Measurements from ENCODE around the gene ABCA3. TPM values are rescaled to one million over a fixed set of nuclear protein-coding genes. Genes with fewer than 3 reads are reported as not detected.

ABCA3 gene
- total RNA-seq, 1 experiment from 2014 or later: 58.4 TPM

GRCh38 chr16:2238838-2239675 is 101.5 kb downstream of the ABCA3 start:
- in situ Hi-C loops (cut with HindIII; ENCODE audit: low pct_unique_long_range_greater_than_20kb, low sequenced_read_pairs): no loop called here
- Histone ChIP-seq H3K27ac (ENCODE audit: low read length) (peak overlapping the region; percentile 51), H3K36me3 (ENCODE audit: control insufficient read depth, insufficient read depth, low read length) (peaks cover 2% of the 10 kb centered on the region), H3K4me1 (ENCODE audit: control insufficient read depth, insufficient read depth, low read length) (peaks cover 8% of the 10 kb centered on the region), H3K9me3 (ENCODE audit: control insufficient read depth, insufficient read depth, low read depth, low read length) (no peaks in the 10 kb centered on the region), H3K27me3 (ENCODE audit: control insufficient read depth, insufficient read depth, low read length) (no peaks in the 10 kb centered on the region), H3K4me3 (ENCODE audit: low read depth in 2 of 2, low read length in 2 of 2) (no peak overlapping the region)
- POLR2A ChIA-PET: interaction anchor here (0.8 to 1.0 kb wide), 2 partner anchors 8 to 13 kb away, joined by 4 to 5 read pairs; partner anchors contain the start of gene ECI1
- CTCF ChIA-PET: interaction anchor here (0.9 kb wide), 1 partner anchor 11 kb away, joined by 11 read pairs; no protein-coding TSS in a partner anchor
- DNase-seq (ENCODE audit: low read depth, low spot score) (no peak), ATAC-seq (peak; percentile 52)
- intact Hi-C loops (cut with micrococcal nuclease; ENCODE audit: unreplicated experiment): no loop called here
- TF ChIP-seq POLR2AphosphoS5 (IDR thresholded peaks at IDR 0.05; ENCODE audit: low read depth, low read length) (peak; percentile 24), SIN3A (IDR thresholded peaks at IDR 0.05; ENCODE audit: borderline replicate concordance, insufficient read depth, low read depth, low read length) (no peak)
- no TSS peak for BruUV-seq (replicated peaks)

- Histone ChIP-seq H3K36me3 (ENCODE audit: control insufficient read depth, insufficient read depth, low read length) (peaks cover under 1% of the 10 kb centered on the region; the same call in 1 of the 2 replicates), H3K4me1 (ENCODE audit: control insufficient read depth, insufficient read depth, low read length) (peaks cover 8% of the 10 kb centered on the region), H3K9me3 (ENCODE audit: control insufficient read depth, insufficient read depth, low read depth, low read length) (no peaks in the 10 kb centered on the region), H3K27me3 (ENCODE audit: control insufficient read depth, insufficient read depth, low read length) (no peaks in the 10 kb centered on the region), H3K4me3 (ENCODE audit: low read depth in 2 of 2, low read length in 2 of 2) (no peak overlapping the region), H3K27ac (ENCODE audit: low read length) (peak overlapping the region; percentile 51)
- CTCF ChIA-PET: interaction anchor here (0.5 to 0.9 kb wide), 2 partner anchors 12 to 216 kb away, joined by 3 to 11 read pairs; no protein-coding TSS in a partner anchor
- no peak; the same call in none of the 2 replicates for TF ChIP-seq POLR2AphosphoS5 (IDR thresholded peaks at IDR 0.05; ENCODE audit: low read depth, low read length)
- no peak for TF ChIP-seq SIN3A (IDR thresholded peaks at IDR 0.05; ENCODE audit: borderline replicate concordance, insufficient read depth, low read depth, low read length)
- no peak; the same call in 1 of the 2 replicates for TF ChIP-seq CTCF (IDR thresholded peaks at IDR 0.05)
- no peak for TF ChIP-seq REST (IDR thresholded peaks at IDR 0.05; ENCODE audit: insufficient read depth in 1 of 2, low read depth in 2 of 2, low read length in 1 of 2)
- TF ChIP-seq TCF7L2 (IDR thresholded peaks at IDR 0.05; ENCODE audit: low read depth, low read length): no peak
- in situ Hi-C loops (cut with HindIII; ENCODE audit: low pct_unique_long_range_greater_than_20kb, low sequenced_read_pairs): no loop called here
- no TSS peak for BruUV-seq (replicated peaks)
- peak; percentile 27 for ATAC-seq
- POLR2A ChIA-PET: interaction anchor here (0.8 to 1.0 kb wide), 2 partner anchors 9 to 13 kb away, joined by 4 to 5 read pairs; partner anchors contain the start of gene ECI1
- no peak for DNase-seq (ENCODE audit: low read depth, low spot score)
- intact Hi-C loops (cut with micrococcal nuclease; ENCODE audit: unreplicated experiment): no loop called here
These were observed 102.2 kb downstream of the ABCA3 start for GRCh38 chr16:2238150-2238837.
